NCI-H748 (cell line): ENCODE measurements around the gene CDK5RAP3.
"Not testable (repeated sequence)": the region's sequence is repeated elsewhere in the genome, so short reads cannot be mapped to it uniquely, and the experiment has no call there.

ENCODE experiments used
- DNase-seq: peaks from one replicate; lab custom pipeline; 2025; ENCODE audit not compliant: unreplicated experiment; lab: John Stamatoyannopoulos, UW

Gene CDK5RAP3

DNA sequence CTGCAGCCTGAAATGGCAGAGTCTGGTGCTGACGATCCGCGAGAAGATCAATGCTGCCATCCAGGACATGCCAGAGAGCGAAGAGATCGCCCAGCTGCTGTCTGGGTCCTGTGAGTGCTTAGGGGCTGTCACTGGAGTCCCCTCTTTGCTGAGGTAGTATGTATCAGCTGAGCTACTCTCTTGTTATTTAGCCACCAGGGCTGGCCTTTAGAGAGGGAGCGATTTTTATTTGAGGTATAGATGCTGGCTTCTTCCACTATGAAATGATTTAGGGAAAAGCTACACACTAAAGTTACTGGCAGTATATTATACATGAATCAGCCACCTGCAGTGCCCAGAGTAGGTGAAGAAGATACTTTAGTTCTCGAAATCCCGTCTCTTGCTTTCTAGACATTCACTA is 2.6 kb downstream of the CDK5RAP3 start:
- DNase-seq: no peak

DNA sequence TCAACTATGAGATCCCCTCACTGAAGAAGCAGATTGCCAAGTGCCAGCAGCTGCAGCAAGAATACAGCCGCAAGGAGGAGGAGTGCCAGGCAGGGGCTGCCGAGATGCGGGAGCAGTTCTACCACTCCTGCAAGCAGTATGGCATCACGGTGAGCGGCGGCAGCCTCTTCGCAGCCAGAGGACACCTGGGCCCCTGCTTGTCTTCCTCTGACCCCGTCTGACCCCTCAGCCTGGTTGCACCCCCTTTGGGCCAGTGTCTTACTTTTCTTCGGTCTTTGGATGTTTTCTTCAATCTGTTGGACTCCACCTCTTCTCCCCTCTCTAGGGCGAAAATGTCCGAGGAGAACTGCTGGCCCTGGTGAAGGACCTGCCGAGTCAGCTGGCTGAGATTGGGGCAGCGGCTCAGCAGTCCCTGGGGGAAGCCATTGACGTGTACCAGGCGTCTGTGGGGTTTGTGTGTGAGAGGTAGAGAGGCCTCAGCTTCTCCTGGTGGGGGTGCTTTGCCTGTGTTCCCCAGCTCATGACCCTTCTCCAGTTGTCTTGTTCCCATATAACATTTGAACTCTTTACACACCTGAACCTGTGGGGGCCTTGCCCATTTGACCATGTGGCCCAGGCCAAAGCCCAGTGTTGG is 4.4 kb downstream of the CDK5RAP3 start:
- DNase-seq: no peak

DNA sequence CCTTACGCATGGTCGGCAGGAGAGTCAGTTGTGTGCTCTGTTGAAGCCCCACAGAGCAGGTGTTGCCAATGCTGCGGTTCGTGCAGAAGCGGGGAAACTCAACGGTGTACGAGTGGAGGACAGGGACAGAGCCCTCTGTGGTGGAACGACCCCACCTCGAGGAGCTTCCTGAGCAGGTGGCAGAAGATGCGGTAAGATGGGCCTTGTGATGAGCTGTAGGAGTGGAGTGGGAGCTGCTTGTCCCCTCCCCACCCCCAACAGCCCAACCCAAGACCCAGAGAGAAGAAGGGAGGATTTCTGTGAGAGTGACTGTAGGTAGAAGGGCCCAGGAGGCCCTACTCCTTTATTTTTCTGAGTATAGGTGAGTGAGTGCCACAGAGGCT is 4.9 kb downstream of the CDK5RAP3 start:
- no peak for DNase-seq

DNA sequence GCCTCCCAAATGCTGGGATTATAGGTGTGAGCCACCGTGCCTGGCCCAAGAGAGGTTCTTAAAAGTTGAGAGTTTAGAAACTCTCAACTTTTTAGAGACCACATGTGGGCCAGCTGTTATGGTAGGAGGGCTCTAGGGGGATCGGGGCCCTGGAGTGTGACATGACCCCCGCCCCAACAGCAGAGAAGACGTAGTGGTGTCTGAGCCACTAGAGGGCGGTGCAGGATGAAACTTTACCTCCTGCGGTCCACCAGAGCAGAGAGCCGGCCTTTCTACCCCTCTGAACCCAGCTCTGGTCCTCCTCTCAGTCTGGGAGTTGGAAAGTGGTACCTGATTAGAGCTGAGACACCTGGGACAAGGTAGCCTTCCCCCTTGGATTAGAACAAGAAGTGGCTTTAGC is 7.4 kb downstream of the CDK5RAP3 start:
- peak; percentile 61 for DNase-seq

DNA sequence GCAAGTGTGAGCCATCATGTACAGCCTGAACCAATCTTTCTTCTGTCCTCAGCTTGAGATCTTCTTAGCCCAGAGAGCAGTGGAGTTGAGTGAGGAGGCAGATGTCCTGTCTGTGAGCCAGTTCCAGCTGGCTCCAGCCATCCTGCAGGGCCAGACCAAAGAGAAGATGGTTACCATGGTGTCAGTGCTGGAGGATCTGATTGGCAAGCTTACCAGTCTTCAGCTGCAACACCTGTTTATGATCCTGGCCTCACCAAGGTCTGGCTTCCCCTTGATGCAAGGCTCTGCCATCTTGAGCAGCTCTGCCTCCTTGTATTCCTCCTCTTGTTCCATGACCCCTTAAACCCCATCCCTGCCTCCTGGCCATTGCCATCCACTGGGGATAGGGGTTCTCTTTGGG is 9.6 kb downstream of the CDK5RAP3 start:
- DNase-seq: peak; percentile 23

DNA sequence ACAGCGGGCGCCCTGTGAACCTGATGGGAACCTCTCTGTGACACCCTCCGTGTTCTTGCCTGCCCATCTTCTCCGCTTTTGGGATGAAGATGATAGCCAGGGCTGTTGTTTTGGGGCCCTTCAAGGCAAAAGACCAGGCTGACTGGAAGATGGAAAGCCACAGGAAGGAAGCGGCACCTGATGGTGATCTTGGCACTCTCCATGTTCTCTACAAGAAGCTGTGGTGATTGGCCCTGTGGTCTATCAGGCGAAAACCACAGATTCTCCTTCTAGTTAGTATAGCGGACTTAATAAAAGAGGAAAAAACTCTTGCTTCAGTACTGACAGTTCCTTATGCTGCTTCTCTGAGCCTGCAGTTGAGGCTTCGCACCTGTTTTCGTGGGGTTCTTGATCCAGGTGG is 10.5 kb downstream of the CDK5RAP3 start:
- DNase-seq: no peak

DNA sequence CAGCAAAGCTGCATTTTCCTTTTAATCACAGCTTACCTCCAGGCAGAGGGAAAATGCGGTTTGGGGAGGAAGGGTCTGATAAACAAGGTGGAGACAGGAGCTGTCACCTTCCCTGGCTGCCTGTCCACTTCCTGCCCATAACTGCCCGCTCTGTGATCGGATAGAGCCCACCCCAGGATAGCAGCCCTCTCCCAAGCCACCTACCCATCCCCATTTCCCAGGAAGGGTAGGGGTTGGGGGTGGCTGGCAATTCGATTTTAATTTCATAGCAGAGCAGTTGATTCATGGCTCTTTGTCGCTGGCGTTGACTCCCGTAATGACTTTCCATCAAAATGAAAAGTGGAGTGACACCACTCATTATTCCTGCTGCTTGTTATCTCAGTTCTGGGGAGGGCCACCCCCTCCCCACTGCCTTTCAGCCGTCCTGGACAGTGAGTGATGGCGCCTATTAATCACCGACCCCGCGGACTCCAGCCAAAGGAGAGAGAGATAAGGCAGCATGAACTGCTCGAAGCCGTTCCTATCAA is 11.2 kb downstream of the CDK5RAP3 start:
- no peak for DNase-seq

DNA sequence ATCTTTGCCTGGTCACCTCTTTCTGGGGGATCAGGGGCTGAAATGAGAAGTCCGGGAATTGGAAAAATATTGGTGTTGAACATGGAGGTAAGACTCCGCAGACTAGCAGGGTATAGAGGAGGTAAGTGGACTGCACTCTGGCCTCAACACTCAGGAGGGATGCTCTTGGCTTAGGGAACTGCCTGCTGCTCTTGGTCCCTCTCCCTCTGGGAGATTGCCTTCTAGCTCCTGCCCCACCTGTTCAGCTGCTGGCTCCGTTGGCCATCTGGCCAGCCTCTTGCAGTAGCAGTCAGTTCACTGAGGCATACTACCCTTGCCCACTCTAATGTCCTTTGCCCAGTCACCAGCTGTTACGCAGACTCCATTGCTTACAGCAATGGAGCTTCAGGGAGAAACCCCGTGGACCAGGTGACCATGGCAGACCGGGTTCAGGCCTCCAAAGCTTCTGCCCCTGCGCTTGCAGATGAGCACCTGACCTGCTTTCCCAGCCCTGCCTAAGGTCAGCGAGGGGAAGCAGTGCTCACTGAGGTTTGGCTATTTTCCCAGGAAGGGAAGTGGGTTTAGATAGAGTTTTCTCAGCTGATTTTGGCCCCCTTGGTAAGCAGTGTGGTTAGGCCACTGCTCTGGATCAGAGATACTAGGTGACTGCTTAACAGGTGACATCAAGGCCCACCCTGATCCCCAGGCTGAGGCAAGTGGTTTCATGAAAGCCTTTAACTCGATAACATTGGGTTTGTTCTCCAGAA is 11.9 kb downstream of the CDK5RAP3 start:
- DNase-seq: no peak

DNA sequence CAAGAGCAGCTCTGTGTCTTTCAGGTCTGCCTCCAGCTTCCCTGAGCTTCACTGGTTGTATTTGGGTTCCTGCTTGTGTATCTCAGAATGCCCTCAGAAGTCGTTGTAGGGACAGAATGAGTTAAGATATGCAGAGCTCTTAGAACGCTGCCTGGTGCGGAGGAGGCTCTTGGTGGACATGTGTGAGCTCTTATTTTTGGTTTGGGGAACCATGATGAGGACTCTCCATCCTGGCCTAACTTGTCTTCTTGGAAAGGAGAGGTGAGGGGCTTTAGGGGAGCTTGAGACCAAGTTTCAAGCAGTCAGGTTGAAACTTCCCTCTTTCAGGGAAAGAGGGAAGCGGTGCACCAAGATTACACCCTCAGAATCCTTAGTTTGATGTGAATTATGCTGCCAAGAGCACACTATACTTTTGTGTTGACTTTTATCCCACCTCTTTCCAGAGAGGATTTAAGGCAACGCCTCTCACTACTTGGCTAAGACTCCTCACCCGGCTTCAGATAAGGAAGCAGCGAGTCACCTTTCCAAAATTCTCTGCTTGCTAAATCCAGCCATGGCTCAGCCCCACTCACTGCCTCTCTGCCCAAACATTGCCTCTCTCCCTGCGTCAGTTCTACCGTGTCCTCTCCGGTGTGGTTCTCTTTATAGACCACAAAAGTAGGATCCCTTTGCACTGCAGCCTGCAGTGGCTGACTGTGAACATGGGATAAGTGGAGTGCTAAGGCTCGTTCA is 12.7 kb downstream of the CDK5RAP3 start:
- DNase-seq: no peak

DNA sequence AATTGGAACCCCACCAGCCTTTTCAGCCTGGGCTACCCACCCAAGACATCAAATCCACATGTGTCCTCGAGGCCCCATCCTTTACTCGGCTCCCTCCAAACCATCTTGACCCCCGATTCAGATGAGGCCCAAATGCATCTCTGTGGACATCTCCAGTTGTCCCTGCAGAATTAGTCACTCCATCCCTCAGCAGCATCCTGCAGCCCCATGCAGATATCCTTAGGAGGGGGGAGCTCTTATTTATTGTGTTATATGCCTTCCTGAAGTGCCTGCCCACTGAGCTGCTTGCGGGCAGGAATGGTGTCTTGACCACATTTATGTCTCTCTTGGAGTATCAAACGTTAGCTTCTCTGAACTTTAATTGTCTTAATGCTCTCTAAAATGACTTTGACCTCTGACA is 15.6 kb downstream of the CDK5RAP3 start:
- no peak for DNase-seq

DNA sequence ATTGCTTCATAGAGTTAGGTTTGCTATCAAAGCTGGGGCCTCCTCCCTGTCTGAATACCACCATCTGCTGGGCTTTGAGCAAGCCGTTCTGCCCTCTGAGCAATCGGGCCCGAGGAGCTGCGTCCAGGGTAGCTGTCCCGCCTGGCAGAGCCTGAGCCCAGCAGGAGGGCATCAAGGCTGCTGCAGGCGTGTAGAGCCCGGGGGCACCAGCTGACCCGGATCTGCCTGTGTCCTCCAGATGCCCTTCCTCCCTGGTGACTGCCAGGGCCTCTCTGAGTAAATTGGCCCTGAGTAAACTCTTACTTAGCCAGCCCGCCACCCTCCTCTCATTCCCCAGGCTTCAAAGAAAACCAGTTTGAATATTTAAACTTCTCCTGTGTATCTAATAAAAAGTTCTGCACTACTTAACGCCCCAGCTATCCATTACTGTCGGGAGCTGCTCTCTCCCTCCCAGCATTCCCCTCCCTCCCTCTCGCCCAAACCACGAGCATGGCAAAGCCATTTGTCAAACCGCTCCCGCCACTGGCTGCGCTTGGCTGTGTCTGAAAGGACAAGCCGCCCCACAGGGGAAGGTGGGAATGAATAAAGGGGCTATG is 16.4 kb downstream of the CDK5RAP3 start:
- DNase-seq: peak; percentile 54

DNA sequence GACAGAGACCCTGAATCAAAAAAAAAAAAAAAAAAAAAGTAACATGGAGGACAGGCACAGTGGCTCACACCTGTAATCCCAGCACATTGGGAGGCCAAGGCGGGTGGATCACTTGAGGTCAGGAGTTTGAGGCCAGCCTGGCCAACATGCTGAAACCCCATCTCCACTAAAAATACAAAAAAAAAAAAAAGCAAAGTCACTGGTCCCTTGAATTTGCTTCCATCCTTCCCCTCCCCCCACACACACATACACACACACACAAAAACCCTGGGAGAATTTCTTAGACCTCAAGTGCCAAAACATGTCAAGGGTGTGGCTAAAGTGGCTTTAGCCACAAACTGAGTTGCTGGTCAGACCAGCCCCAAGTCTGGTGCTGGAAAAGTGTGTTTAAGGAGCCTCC is 17.5 kb downstream of the CDK5RAP3 start:
- DNase-seq: not testable (repeated sequence)

DNA sequence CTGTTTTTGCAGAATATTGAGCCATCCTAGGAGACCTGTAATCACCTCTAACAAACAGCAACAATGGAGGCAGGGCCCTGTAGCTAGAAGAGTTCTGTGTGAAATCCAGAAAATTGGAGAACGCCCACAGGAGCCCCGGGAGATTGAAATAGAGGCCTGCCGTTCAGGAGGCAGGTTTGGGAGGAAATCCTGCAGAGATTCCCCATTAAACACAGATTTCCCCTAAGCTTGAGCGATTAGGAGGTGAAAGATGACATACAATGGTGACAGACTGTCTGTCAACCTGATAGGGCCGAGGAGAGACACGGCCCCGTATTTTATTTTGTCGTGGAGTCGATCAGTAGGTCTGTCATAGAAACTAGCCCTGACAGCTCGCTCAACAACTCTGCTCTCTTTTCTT is 18.2 kb downstream of the CDK5RAP3 start:
- DNase-seq: no peak

DNA sequence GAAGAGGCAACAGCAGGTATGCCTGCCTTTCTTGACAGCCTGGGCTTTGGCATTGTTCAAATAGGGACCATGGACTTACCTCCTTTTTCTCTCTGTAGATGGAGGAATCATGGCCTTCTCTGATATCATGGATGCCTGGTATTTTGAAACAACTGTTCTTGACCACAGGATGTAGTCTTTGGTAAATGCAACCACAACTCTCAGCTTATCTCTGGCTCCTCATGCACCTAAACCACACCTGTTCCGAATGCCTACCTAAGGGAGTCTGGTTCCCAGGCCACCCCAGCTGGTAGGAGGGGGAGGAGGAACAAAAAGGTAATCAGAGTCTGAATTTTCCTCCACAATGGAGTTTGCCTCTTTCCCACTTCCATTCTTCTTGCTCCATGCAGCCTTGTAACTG is 18.8 kb downstream of the CDK5RAP3 start:
- DNase-seq: no peak

DNA sequence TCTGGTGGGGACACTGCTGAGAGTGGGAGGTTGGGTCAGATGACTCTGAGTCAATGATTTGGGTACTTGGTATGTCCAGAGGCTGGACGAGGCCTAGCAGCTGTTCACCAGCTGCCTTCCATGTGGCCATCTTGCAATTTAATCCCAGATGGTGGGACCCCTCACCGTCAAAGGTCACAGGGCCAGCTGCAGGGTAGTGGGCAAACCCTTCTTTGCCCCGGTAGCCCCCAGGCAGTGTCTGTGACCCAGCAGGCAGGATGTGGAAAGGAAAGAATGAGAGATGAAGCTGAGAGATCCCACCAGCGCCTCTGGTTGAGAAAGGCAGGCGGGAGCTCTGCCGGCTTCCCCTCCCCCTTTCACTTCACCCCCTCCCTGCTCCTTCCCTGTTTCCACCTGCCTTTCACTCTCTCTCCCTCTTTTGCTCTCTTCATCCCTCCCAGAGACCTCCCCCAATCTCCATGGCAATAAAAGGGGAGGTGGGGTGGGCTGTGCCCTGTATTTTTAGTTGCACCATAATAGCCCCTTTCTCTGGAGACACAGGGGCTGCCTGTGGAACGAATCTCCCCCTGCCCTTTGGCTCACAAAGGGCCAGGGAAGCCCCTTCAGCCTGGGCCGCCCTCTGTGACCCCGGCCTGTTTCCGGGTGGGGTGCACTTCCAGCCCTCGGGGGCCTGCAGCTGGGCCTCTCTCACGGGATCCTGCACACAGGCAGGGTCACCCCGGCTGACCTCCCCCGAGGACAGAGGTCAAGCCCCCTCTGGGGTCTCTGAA is 20.2 kb downstream of the CDK5RAP3 start:
- no peak for DNase-seq

DNA sequence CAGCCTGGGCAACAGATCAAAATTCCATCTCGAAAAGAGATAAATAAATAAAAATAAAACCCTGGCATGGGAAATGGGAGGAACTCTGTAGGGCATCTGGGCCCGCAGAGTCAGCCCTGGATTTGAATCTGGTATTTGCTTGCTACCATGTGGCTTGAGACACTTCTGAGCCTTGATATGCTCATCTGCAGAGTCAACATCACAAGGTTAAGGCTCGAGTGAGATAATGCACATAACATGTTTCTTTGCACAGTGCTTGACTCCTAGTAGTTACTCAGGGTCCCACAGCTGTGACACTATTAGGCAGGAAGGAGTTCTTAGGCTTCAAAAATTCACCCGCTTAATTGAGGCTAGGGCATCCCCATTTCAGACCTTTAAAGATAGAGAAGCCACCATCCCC is 21.3 kb downstream of the CDK5RAP3 start:
- DNase-seq: no peak

DNA sequence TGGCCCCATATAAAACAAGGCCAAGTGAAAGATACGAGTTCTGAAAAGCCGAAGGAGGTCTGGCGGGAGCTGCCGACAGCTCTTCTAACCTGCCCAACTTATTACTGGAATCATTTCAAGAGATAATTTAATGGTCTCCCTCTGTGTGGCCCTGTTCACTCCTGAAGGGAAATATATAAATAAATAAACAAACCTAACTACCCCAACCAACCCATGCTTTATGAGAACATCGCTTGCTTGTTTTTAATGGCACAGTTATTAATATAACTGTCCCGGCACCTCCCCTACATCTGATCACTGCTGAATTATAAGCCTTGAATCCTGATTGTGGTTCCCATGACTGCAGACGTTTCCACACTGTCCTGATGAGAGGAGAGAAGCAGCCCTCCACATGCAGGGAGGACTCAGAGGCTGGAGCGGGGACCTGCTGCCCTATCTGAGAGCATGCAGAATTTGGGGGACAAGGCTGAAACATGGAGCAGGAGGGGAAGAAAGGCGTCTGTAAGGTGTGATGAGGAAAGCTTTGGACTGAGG is 22.2 kb downstream of the CDK5RAP3 start:
- DNase-seq: no peak

DNA sequence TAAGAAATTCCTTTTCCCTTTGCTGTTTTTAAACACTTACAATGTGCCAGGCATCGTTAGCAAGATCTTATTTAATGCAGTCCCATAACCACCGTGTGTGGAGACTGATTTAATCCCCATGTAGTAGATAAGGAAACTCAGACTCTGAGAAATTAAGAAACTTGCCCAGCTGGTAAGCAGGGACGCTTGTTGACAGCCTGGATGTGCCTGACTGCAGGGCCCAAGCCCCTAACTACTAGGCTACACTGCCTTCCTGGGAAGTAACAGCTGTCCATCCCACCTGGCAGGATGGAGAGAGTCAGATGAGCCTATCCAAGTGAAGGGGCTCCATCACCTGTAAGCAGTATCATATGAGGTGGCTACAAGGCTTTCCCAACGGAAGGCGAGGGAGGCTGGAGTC is 23.1 kb downstream of the CDK5RAP3 start:
- DNase-seq: no peak

DNA sequence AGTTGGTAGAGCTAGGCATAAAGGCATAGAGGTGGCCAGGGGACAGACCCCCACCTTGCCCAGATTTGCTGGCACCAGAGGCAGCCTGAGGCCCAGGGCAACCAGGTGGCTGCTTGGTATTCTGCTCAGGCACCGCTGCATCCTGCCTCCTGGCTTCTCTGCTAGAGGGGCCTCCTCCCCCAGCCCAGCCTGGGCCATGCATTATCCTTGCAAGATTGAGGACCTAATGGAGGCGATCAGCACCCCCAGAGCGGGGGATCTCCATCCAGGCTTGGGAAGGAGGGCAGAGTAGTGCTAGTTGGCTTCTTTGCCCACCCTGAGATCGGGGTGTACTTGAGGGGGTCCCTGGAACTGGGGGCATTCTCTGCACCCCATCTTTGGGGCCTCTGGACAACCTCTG is 23.8 kb downstream of the CDK5RAP3 start:
- DNase-seq: no peak

DNA sequence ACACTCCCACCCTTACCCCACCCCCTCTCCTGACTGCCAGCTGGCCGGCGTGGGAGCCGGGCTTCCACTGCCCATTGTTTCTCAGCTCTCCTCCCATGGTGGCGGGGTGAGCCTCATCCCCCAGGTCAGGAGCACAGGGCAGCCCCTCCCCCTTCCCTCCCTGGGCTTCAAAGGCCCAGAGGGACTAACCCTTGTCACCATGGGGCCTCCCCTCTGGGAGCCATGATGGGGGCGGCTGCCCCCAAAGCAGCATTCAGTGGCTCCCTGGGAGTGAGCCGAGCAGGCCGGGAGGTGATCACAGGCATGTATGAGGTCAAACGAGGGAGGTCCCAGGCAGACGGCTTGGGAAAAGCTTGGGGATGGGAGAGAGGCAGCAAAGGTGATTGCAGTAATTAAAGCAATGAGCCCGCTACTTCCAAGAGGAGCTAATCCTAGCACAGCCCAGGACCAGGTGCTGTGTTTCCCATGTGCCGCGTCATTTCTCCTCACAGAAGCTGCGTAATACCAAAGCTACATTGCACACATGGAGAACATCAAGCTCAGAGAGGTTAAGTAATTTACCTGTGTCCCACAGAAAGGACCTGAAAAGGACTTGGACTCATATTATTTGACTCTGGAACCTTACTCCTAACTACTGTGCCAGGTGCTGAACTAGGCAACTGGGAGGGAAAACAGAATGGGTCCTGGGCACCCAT is 24.5 kb downstream of the CDK5RAP3 start:
- peak; percentile 18 for DNase-seq
